Vagina (tissue), 2 donors: ENCODE data around the gene P2RX7.

Source experiments
- POLR2A ChIP-seq, 2 donors: fragments of 450-650 bp; IDR thresholded peaks; one replicate each; pipeline ENCODE4 v1.6.1; 2017; ENCODE audit warnings: antibody characterized with exemption in 2 of 2, mild to moderate bottlenecking in 2 of 2, moderate library complexity in 2 of 2
- TF ChIP-seq, protein P1 (sequence below), 3 experiments: fragments of 450-650 bp in 2 of 3; fragments of 200-600 bp in 1 of 3; sonication (generic) in 1 of 3; IDR thresholded peaks; one replicate each; pipeline ENCODE4 v1.5.1; 2017 to 2019; ENCODE audit warnings: antibody characterized with exemption in 3 of 3, mild to moderate bottlenecking in 2 of 3, moderate library complexity in 2 of 3

DNA sequence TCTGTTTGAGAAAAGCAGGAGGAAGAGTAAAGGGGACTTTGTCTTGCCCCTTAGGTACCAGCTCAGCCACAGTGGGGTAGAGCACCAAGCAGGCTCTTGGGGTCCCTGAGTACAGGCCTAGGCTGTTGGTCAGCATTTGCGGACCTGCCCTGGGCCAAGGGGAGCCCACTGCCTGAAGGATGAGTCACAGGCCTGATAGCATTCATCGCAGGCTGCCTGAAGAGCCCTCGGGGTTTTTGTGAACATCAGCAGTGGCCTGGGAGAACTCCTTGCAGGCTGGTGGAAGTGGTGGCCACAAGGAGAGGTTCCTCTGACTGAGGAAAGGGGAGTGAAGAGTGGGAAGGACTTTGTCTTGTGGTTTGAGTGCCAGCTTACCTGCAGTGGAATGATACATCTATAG lies 25.0 kb upstream of the P2RX7 start:
- TF ChIP-seq, protein P1, sequence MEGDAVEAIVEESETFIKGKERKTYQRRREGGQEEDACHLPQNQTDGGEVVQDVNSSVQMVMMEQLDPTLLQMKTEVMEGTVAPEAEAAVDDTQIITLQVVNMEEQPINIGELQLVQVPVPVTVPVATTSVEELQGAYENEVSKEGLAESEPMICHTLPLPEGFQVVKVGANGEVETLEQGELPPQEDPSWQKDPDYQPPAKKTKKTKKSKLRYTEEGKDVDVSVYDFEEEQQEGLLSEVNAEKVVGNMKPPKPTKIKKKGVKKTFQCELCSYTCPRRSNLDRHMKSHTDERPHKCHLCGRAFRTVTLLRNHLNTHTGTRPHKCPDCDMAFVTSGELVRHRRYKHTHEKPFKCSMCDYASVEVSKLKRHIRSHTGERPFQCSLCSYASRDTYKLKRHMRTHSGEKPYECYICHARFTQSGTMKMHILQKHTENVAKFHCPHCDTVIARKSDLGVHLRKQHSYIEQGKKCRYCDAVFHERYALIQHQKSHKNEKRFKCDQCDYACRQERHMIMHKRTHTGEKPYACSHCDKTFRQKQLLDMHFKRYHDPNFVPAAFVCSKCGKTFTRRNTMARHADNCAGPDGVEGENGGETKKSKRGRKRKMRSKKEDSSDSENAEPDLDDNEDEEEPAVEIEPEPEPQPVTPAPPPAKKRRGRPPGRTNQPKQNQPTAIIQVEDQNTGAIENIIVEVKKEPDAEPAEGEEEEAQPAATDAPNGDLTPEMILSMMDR (IDR thresholded peaks at IDR 0.05): no peak
- TF ChIP-seq POLR2A (IDR thresholded peaks at IDR 0.05): no peak
